Measurements from ENCODE around the gene SLC11A2.

The SLC11A2 gene

DNA sequence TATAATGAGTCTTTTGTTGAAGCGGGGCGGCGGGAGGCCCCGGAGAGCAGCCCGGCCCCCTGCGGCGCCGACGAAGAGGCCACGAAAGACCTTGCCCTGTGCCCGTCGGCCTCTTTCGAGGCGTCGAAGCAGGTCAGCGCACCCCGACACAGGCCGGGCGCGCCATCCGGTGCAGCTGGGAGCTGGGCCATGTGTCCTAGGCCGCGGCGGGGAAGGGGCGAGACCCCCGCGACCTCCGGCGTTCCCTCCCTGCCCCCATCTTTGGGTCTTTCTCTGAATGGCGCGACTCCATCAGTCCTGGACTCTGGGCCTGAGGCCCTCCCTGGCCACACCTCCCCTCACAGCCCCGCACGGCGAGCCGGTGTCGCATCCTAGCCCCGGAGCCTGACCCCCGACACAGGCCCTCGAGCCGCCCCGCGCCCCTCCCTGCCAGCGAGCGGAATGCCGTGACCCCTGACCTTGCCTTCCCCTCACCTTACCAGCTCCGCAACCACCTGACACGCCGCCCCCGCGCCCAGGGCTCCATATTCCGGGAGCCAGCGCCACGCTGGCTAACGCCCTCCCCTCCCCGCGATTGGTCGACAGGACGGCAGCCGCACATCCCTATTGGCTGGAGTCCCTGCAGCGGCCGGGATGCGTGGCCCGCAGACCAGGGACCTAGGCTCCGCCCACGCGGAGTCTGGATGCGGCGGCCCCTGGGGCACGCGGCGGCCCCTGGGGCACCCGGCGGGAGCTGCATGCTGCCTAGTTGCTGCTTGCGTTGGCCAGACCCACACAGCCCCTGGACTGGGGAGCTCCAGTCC lies at the start of gene SLC11A2:
SLC11A2 (minus strand) TSS at position 549 of the 803 bp plus-strand sequence. CDS start 15,656 bp downstream, outside the sequence.
- H3K9me3 Mint-ChIP-seq (ENCODE audit: low read depth) = no peaks in the 10 kb centered on the region
- no peaks in the 10 kb centered on the region for H3K36me3 Mint-ChIP-seq
- H3K4me1 Mint-ChIP-seq (ENCODE audit: low read depth) = peaks cover 56% of the 10 kb centered on the region
- H3K27me3 Mint-ChIP-seq = no peaks in the 10 kb centered on the region
- H3K4me3 Mint-ChIP-seq = peak within 1 kb of the TSS; percentile 98
- H3K27ac Mint-ChIP-seq = peak within 1 kb of the TSS; percentile 100

DNA sequence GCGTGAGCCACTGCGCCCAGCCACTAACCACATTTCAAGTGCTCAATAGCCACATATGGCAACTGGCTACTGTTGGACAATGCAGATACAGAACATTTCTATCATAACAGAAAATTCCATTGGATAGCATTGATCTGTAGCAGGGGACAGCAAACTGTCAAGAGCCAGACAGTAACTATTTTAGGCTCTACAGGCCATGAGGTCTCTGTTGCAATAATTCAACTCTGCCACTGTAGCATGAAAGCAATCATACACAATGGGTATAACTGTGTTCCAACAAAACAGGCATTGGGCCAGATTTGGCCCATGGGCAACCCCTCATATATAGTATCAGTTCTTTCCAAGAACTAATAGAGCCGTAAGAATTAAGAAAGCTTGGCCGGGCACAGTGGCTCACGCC lies 49.2 kb upstream of the SLC11A2 start:
- H3K27ac Mint-ChIP-seq = no peak overlapping the region
- no peaks in the 10 kb centered on the region for H3K9me3 Mint-ChIP-seq (ENCODE audit: low read depth)
- peaks cover 28% of the 10 kb centered on the region for H3K4me1 Mint-ChIP-seq (ENCODE audit: low read depth)
- no peaks in the 10 kb centered on the region for H3K27me3 Mint-ChIP-seq
- H3K36me3 Mint-ChIP-seq = peaks cover 6% of the 10 kb centered on the region
- H3K4me3 Mint-ChIP-seq = no peak overlapping the region

DNA sequence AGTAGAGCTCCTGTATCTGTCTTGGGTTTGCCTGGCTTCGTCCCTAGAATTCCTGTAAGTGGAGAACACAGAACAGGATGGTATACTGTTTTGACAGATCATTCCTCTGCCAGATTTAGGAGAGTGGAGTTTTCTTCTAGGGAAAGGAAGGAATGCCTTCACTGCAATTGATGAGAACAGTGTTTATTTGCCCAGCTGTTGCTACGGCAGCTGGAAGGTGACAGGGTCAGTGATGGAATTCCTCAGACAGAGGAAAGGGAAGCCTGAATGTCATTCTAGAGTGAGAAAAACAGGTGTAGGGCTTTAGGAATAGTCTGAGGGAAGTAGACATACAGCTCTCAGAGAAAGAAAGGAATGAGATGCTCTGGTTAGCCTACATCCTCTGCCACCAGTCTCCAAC lies 45.5 kb upstream of the SLC11A2 start:
- Mint-ChIP-seq H3K36me3 (peaks cover 6% of the 10 kb centered on the region), H3K4me1 (ENCODE audit: low read depth) (peaks cover 8% of the 10 kb centered on the region), H3K9me3 (ENCODE audit: low read depth) (no peaks in the 10 kb centered on the region), H3K4me3 (no peak overlapping the region), H3K27me3 (no peaks in the 10 kb centered on the region), H3K27ac (no peak overlapping the region)

DNA sequence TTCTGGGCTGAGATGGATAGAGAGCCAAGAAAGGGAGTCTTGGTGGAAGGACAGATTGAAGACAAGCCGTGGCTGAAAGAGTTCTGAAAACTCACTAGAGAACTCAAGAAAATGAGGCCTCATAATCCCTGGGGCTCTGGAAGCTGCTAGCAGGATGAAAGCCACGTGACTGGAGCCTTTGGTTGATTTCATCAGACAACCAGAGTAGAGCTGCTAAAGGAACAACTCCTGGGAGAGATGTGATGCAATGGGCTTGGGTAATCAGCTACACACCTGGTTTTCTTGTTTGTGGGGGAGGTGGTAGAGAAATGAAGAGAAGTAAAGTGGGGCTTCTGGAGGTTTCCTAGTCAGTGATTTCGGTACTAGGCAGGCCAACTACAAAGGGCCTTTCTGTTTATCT lies 43.8 kb upstream of the SLC11A2 start:
- H3K27ac Mint-ChIP-seq = no peak overlapping the region
- no peaks in the 10 kb centered on the region for H3K4me1 Mint-ChIP-seq (ENCODE audit: low read depth)
- H3K27me3 Mint-ChIP-seq = no peaks in the 10 kb centered on the region
- H3K36me3 Mint-ChIP-seq = peaks cover 6% of the 10 kb centered on the region
- no peak overlapping the region for H3K4me3 Mint-ChIP-seq
- H3K9me3 Mint-ChIP-seq (ENCODE audit: low read depth) = no peaks in the 10 kb centered on the region

DNA sequence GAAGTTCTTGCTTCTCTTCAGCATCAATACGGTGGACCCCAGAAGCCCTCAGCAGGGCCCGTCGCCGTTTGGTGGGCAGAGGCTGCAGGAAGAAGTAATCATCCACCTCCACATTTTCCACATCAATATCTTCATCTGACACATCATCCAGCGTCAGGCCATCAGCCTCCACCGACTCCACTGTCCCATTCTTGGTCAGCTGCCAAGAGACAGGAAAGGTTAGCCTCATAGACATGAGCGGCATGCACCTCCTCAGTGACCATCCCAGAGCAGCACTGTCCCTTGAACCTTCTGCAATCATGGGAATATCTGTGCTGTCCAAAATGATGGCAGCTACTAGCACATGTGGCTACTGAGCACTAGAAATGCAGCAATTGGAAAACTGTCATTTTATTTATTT lies 41.6 kb upstream of the SLC11A2 start:
- no peaks in the 10 kb centered on the region for H3K27me3 Mint-ChIP-seq
- no peaks in the 10 kb centered on the region for H3K9me3 Mint-ChIP-seq (ENCODE audit: low read depth)
- H3K27ac Mint-ChIP-seq = no peak overlapping the region
- H3K4me1 Mint-ChIP-seq (ENCODE audit: low read depth) = no peaks in the 10 kb centered on the region
- H3K36me3 Mint-ChIP-seq = peaks cover 3% of the 10 kb centered on the region
- no peak overlapping the region for H3K4me3 Mint-ChIP-seq

DNA sequence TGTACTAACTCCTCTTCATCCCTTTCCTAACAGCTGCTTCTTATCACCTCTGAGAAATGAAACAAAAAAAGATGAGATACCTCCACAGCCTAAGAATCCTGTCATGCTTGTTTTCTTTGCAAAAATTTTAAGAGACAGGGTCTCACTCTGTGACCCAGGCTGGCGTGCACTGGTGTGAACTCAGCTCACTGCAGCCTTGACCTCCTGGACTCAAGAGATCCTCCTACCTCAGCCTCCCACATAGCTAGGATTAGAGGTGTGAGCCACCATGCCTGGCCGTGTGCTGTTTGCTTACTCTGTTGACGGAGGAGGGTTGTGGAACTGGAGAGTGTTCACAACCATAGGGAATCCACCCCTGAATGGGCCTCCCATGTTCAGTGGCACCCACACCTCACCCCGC lies 41.0 kb upstream of the SLC11A2 start:
- Mint-ChIP-seq H3K4me3 (no peak overlapping the region), H3K9me3 (ENCODE audit: low read depth) (no peaks in the 10 kb centered on the region), H3K4me1 (ENCODE audit: low read depth) (no peaks in the 10 kb centered on the region), H3K27me3 (no peaks in the 10 kb centered on the region), H3K36me3 (peaks cover 3% of the 10 kb centered on the region), H3K27ac (no peak overlapping the region)

- no peak overlapping the region for H3K27ac Mint-ChIP-seq
- H3K4me1 Mint-ChIP-seq (ENCODE audit: low read depth) = no peaks in the 10 kb centered on the region
- H3K27me3 Mint-ChIP-seq = no peaks in the 10 kb centered on the region
- no peak overlapping the region for H3K4me3 Mint-ChIP-seq
- no peaks in the 10 kb centered on the region for H3K36me3 Mint-ChIP-seq
- no peaks in the 10 kb centered on the region for H3K9me3 Mint-ChIP-seq (ENCODE audit: low read depth)
Measured at GRCh38 chr12:51065530-51065929, 39.3 kb upstream of the SLC11A2 start.

- no peaks in the 10 kb centered on the region for H3K4me1 Mint-ChIP-seq (ENCODE audit: low read depth)
- H3K27ac Mint-ChIP-seq = peak overlapping the region; percentile 46
- no peaks in the 10 kb centered on the region for H3K9me3 Mint-ChIP-seq (ENCODE audit: low read depth)
- no peak overlapping the region for H3K4me3 Mint-ChIP-seq
- peaks cover 3% of the 10 kb centered on the region for H3K36me3 Mint-ChIP-seq
- no peaks in the 10 kb centered on the region for H3K27me3 Mint-ChIP-seq
Measured at GRCh38 chr12:51062631-51063397, 36.6 kb upstream of the SLC11A2 start.

DNA sequence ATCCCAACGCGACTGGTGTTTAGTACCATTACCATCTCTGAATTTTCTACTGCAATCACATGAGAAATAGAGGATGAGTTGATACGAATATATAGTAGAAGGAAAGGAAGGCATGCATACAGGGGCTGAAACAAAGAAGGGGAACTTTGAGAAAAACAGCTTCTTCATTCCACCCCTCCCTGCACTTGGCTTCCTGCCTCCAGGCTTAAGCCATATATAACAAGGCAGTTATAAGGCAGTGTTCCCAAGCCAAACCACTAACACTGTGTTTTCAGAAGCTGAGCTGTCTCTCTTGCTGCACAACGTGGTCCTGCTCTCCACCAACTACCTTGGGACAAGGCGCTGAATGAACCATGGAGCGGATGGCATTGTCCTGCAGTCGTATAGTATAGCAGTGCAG lies 32.9 kb upstream of the SLC11A2 start:
- Mint-ChIP-seq H3K4me3 (no peak overlapping the region), H3K27ac (peak overlapping the region; percentile 58), H3K36me3 (peaks cover 3% of the 10 kb centered on the region)

DNA sequence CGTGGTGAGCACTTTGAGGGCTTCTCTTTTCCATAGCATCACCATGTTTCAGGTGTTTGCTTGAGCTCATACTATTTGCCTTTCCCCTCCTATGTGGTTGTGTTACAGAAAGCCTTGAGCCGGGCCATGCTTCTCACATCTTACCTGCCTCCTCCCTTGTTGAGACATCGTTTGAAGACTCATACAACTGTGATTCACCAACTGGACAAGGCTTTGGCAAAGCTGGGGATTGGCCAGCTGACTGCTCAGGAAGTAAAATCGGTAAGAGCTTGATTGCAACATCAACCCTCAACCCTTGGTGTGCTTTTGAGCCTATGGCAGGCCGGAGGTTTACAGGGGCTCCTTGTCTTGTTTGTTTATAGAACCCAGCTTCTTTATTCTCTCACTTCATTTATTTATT lies 30.1 kb upstream of the SLC11A2 start:
- Mint-ChIP-seq H3K4me3 (no peak overlapping the region), H3K27ac (peak overlapping the region; percentile 58), H3K36me3 (peaks cover 7% of the 10 kb centered on the region), H3K27me3 (no peaks in the 10 kb centered on the region), H3K4me1 (ENCODE audit: low read depth) (peaks cover 4% of the 10 kb centered on the region), H3K9me3 (ENCODE audit: low read depth) (no peaks in the 10 kb centered on the region)

More for the DNA sequence above, 32.9 kb upstream of the SLC11A2 start:
- Mint-ChIP-seq H3K27me3 (no peaks in the 10 kb centered on the region), H3K4me1 (ENCODE audit: low read depth) (no peaks in the 10 kb centered on the region), H3K9me3 (ENCODE audit: low read depth) (no peaks in the 10 kb centered on the region)

GRCh38 chr12:51055060-51055459 lies 28.9 kb upstream of the SLC11A2 start:
- peaks cover 7% of the 10 kb centered on the region for H3K36me3 Mint-ChIP-seq
- no peak overlapping the region for H3K4me3 Mint-ChIP-seq
- no peaks in the 10 kb centered on the region for H3K27me3 Mint-ChIP-seq
- no peak overlapping the region for H3K27ac Mint-ChIP-seq
- H3K4me1 Mint-ChIP-seq (ENCODE audit: low read depth) = peaks cover 4% of the 10 kb centered on the region
- H3K9me3 Mint-ChIP-seq (ENCODE audit: low read depth) = no peaks in the 10 kb centered on the region

DNA sequence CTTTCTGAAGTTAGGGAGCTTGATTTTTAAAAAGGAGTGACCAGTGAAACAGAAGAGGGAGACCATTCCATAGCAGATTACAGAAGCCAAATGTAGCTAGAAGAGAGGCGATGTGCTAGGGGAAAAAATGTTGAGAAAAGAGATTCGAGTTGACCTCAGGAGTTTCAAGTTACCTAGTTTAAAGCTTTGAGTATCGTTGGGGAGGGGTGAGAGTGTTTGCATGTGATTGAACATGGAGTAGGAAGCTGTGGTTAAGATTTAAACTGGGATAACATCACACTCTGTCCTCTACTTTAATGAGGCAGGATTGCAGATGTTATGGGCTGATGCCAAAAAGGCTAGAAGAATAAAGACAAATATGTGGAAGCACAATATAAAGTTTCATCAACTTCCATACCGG lies 25.6 kb upstream of the SLC11A2 start:
- peaks cover 24% of the 10 kb centered on the region for H3K4me1 Mint-ChIP-seq (ENCODE audit: low read depth)
- no peak overlapping the region for H3K4me3 Mint-ChIP-seq
- H3K9me3 Mint-ChIP-seq (ENCODE audit: low read depth) = no peaks in the 10 kb centered on the region
- peaks cover 4% of the 10 kb centered on the region for H3K36me3 Mint-ChIP-seq
- H3K27me3 Mint-ChIP-seq = no peaks in the 10 kb centered on the region
- peak overlapping the region; percentile 36 for H3K27ac Mint-ChIP-seq

DNA sequence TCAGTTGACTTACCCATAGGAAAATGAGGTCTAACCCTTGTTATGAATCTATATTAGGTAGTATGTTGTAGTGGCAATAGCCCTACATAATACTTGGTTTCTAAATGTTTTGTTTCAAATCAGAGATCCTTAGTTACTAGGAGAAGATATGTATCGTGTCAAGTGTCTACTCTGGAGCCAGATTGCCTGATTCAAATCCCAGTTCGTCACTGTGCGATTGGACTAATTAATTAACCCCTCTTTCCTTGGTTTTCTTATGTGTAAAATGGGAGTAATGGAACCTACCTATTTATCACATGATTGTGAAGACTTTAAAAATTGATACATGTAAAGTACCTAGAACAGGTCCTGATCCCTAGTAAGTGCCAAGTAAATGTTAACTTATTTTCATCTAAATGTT lies 23.3 kb upstream of the SLC11A2 start:
- peak overlapping the region; percentile 96 for H3K4me3 Mint-ChIP-seq

DNA sequence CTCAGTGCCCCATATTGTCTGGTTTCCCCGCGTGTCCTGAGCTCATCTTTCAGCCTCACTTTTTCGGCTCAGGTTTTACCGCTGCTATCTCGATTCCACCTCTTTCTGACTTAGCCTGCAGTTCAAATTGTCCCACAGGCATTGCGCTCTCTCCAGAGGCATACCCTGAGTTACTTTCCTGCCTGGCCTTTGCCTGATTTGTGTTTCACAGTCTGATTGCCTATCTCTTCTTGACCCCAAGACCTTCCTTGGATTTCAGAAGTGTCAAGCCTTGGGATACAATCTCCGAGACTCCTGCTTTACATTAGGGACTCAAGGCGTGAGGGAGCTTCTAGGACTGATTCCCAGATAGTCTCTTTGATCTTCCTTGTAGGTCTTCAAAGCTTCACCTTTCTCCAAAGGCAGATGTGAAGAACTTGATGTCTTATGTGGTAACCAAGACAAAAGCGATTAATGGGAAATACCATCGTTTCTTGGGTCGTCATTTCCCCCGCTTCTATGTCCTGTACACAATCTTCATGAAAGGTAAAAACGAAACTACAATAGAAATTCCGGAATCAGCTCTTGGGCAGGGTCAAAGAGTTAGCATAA lies 22.6 kb upstream of the SLC11A2 start:
- Mint-ChIP-seq H3K27me3 (no peaks in the 10 kb centered on the region), H3K4me3 (peak overlapping the region; percentile 96), H3K36me3 (peaks cover 4% of the 10 kb centered on the region), H3K9me3 (ENCODE audit: low read depth) (no peaks in the 10 kb centered on the region), H3K27ac (peak overlapping the region; percentile 95), H3K4me1 (ENCODE audit: low read depth) (peaks cover 27% of the 10 kb centered on the region)

More for the DNA sequence above, 23.3 kb upstream of the SLC11A2 start:
- Mint-ChIP-seq H3K27me3 (no peaks in the 10 kb centered on the region), H3K9me3 (ENCODE audit: low read depth) (no peaks in the 10 kb centered on the region), H3K36me3 (peaks cover 4% of the 10 kb centered on the region), H3K4me1 (ENCODE audit: low read depth) (peaks cover 27% of the 10 kb centered on the region), H3K27ac (peak overlapping the region; percentile 95)
